GM12872 (cell line): ENCODE measurements around the gene RPL27A.

Experiments
- TF ChIP-seq, protein P1 (sequence below): IDR thresholded peaks from 3 replicates; pipeline ENCODE4 v1.5.1; 2011; ENCODE audit warnings: low read depth, mild to moderate bottlenecking, low read length, moderate library complexity; ENCODE audit not compliant: insufficient read depth

The RPL27A gene

DNA sequence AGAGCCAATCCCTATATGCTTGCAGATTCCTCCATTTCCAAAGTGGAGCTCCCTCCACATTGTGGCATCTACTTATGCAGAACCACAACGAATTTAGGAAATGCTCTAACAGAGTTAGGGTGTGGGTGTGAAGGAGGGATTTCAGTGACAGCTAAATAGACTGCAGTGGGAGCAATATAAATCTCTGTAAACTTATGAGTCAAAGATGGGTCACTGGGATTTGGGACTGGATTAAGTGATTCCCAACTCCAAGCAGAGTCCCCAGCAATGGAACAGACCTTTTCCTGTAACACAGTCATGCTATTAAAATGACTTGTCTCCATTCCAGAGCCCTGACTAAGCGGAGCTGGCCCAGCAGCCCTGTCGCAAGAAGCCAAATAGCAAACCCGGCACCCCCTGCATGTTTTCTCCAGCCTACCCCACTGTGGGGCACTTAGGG lies 36.6 kb downstream of the RPL27A start:
- TF ChIP-seq, protein P1, sequence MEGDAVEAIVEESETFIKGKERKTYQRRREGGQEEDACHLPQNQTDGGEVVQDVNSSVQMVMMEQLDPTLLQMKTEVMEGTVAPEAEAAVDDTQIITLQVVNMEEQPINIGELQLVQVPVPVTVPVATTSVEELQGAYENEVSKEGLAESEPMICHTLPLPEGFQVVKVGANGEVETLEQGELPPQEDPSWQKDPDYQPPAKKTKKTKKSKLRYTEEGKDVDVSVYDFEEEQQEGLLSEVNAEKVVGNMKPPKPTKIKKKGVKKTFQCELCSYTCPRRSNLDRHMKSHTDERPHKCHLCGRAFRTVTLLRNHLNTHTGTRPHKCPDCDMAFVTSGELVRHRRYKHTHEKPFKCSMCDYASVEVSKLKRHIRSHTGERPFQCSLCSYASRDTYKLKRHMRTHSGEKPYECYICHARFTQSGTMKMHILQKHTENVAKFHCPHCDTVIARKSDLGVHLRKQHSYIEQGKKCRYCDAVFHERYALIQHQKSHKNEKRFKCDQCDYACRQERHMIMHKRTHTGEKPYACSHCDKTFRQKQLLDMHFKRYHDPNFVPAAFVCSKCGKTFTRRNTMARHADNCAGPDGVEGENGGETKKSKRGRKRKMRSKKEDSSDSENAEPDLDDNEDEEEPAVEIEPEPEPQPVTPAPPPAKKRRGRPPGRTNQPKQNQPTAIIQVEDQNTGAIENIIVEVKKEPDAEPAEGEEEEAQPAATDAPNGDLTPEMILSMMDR, result no peak

DNA sequence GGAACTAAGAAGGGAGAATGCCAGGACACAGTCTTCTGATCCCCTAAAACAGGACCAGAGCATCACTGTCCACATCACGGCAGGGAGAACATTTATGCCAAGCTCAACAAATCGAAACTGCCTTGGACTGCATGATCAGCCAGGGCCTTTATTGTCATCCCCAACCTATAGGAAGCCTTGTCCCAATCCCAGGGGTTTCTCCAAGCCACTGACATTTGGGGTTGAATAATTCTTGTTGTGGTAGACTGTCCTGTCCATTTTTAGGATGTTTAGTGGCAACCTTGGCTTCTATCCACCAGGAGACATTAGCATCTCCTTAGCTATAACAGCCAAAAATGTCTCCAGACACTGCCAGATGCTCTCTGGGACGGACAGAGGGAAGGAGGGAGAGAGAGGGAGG lies 37.1 kb downstream of the RPL27A start:
- TF ChIP-seq, protein P1, result no peak

DNA sequence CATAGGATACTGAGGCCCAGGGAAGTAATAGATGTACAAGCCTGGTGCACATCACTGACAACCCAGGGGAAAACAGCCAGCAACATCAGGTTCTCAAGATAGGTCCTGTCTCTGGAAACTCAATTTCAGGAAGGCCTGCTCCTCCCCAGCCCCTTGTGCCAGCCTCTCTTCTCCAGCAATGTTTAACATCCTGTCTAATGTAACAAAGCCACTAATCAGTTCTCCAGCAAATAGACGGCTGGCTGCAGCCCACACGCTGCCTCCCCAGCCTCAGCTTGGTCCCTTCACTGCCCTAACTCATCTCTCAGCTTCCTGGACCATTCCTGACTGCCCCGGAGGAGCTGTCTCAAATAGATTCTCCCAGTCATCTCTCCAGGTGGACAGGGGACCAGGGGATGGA lies 37.8 kb downstream of the RPL27A start:
- TF ChIP-seq, protein P1, result no peak

DNA sequence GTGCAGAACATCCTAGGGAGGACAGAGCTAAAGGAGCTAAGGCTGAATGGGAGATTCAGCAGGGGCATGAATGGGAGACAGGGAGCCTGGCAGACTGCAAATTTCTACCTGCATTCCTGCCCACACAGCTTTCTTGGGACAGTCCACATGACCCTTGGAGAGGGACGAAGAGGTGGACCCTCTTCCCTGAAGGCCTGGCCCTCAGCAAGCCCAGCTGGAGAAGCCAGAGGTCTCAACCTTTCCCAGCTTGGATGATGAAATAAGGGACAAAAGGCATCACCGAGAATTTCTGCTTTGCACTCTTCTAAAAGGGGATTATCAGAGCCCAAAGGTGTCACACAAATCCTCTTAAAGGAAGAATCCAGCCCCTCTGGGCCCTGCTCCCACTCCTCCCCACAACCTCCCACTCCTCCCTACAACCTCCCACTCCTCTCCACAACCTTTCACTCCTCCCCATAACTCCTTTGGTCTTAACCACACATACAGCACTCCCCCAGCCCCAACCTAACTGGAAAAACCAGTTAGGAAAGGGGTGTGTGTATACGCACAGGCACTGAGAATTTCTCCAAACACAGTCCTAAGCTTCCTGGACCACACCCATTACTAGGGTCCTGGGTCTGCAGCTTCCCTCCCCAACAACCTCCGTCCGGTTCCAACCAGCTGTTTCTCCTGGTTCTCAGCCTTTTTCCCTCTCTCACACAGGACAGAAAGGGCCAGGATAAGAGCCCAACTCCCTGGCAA lies 38.4 kb downstream of the RPL27A start:
- TF ChIP-seq, protein P1, result no peak

DNA sequence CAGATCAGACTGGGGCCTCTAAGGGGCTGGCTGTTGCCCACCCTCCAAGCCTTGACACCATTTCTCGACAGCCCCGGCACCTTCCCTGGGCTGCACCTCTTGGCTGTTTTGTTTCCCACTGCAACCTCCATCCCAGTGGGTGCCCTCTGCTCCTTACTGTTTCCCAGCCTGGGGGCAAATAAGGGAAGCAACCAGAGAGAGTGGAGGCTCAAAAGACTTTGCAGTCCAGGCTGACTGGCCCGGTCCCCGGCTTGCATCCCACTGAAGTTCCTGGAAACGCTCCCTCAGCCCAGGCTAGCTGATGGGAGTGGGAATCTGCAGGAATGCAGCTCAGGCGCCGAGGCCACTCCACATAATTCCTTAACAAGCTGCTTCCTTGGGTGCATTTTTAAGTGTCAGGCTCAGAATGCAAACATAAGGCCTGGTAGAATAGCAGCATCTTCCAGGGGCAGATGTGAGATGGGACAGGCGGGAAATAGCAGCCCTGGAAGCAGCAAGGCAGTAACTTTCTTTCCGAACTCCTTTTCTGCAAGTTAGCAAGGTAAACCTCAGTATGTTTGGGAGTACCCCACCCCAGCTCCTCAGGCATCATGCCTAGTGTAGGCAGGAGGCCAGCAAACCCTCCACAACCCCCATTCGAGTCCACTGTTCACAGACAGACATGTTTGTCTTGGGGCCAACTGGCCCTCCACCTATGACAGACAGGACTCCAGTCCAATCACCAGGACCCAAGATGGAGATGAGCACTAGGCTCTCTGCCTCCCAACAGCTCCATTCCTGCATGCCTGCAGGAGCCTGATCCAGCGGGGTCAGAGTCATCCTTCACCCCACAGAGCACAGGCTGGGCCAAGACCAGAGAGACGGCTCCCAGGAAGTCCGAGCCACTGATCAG lies 39.3 kb downstream of the RPL27A start:
- TF ChIP-seq, protein P1, result no peak

DNA sequence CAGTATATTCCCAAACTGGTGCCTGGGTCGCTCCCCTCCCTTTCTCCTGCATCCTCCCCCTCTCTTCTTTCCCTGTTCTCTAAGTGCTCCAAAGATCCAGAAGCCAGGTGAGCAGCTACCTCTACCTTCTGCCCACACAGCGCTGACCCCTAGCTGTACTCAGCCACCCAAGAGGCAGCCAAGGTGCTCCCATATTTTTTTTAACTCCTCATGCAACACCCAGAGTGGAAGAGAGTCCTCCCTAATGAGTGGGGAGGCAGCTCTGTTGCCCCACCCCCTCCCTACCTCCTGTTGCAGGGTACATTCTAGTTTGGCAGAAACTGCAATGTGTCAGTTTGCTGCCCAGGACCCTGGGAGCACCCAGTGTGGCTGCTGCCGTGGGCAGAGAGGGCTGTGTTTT lies 40.2 kb downstream of the RPL27A start:
- TF ChIP-seq, protein P1, result no peak

DNA sequence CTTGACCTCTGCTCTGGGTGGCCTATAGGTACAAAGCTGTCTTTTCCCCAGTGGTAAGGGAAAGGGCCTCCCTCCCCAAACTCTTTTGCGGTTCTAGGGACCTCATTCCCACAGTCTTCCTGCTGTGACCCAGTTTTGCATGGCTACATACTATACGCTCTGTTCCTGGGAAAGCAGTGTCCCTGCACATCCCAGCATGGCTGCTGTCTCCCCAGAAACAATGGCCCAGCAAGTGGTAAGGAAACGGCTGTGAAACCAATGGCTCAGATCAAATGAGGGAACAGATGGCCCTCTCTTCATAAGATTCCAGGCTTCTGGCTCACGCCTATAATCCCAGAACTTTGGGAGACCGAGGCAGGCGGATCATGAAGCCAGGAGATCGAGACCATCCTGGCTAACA lies 41.1 kb downstream of the RPL27A start:
- TF ChIP-seq, protein P1, result no peak
